SK-N-SH (cell line): ENCODE results near the gene FARSB.

Experiments used
- CHD2 ChIP-seq: fragments of 150-350 bp; IDR thresholded peaks from 2 replicates; pipeline ENCODE4 v1.6.1; 2018; ENCODE audit warnings: low read length; ENCODE audit not compliant: partially characterized antibody
- ELF1 ChIP-seq: IDR thresholded peaks from 2 replicates; pipeline ENCODE4 v1.4.0; 2012
- FOXM1 ChIP-seq: IDR thresholded peaks from 2 replicates; pipeline ENCODE4 v1.4.0; 2012; ENCODE audit warnings: low read depth, mild to moderate bottlenecking
- GABPA ChIP-seq: IDR thresholded peaks from 2 replicates; pipeline ENCODE4 v1.4.0; 2012; ENCODE audit warnings: low read depth, mild to moderate bottlenecking
- POLR2AphosphoS5 ChIP-seq: IDR thresholded peaks from 2 replicates; pipeline ENCODE4 v1.6.1; 2012; ENCODE audit warnings: low read depth, low read length
- RFX5 ChIP-seq: IDR thresholded peaks from 2 replicates; pipeline ENCODE4 v1.6.1; 2012; ENCODE audit warnings: mild to moderate bottlenecking, improper control_type of control experiment, low read length
- SIN3A ChIP-seq: IDR thresholded peaks from 2 replicates; pipeline ENCODE4 v1.6.1; 2012; ENCODE audit warnings: low read depth, mild to moderate bottlenecking, low read length, moderate library complexity, borderline replicate concordance
- TAF1 ChIP-seq: IDR thresholded peaks from 2 replicates; pipeline ENCODE4 v1.6.1; 2012; ENCODE audit warnings: low read depth, mild to moderate bottlenecking, low read length, moderate library complexity, borderline replicate concordance
- TEAD4 ChIP-seq: IDR thresholded peaks from 2 replicates; pipeline ENCODE4 v1.4.0; 2012; ENCODE audit warnings: mild to moderate bottlenecking, borderline replicate concordance; ENCODE audit not compliant: insufficient read depth
- USF1 ChIP-seq: IDR thresholded peaks from 2 replicates; pipeline ENCODE4 v1.4.0; 2012; ENCODE audit warnings: low read depth, borderline replicate concordance
- TF ChIP-seq, protein P1 (sequence below): fragments of 200-600 bp; sonication (generic); IDR thresholded peaks from 2 replicates; pipeline ENCODE4 v1.6.1; 2017; ENCODE audit warnings: antibody characterized with exemption, mild to moderate bottlenecking, moderate library complexity
- TF ChIP-seq, protein P2 (sequence below): IDR thresholded peaks from 2 replicates; pipeline ENCODE4 v1.6.1; 2012; ENCODE audit warnings: mild to moderate bottlenecking, low read depth, low read length, moderate library complexity

DNA sequence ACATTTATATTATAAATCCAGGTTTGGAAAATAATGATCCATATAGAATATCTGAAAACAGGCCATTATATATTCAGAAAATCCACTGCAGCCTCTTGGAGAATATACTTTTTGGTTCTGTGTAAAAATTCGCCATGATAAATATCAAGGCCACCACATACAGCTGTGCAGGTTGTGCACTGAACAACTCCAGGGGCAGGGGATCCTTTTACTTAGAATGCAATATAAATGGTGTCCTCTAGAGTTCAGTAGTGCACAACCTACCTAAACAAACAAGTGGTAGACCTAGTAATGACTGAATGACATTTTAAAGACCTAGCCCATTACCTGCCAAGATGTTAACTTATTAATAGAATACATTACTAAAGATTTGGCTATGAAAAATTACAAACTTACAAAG, 37.9 kb upstream of the FARSB start:
- TF ChIP-seq, protein P1, sequence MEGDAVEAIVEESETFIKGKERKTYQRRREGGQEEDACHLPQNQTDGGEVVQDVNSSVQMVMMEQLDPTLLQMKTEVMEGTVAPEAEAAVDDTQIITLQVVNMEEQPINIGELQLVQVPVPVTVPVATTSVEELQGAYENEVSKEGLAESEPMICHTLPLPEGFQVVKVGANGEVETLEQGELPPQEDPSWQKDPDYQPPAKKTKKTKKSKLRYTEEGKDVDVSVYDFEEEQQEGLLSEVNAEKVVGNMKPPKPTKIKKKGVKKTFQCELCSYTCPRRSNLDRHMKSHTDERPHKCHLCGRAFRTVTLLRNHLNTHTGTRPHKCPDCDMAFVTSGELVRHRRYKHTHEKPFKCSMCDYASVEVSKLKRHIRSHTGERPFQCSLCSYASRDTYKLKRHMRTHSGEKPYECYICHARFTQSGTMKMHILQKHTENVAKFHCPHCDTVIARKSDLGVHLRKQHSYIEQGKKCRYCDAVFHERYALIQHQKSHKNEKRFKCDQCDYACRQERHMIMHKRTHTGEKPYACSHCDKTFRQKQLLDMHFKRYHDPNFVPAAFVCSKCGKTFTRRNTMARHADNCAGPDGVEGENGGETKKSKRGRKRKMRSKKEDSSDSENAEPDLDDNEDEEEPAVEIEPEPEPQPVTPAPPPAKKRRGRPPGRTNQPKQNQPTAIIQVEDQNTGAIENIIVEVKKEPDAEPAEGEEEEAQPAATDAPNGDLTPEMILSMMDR: no peak; the same call in 1 of the 2 replicates
- TF ChIP-seq CHD2 (no peak), SIN3A (no peak), ELF1 (no peak), POLR2AphosphoS5 (no peak), RFX5 (no peak), GABPA (no peak), USF1 (no peak), TEAD4 (no peak), FOXM1 (no peak), TAF1 (no peak)
- TF ChIP-seq, protein P2, sequence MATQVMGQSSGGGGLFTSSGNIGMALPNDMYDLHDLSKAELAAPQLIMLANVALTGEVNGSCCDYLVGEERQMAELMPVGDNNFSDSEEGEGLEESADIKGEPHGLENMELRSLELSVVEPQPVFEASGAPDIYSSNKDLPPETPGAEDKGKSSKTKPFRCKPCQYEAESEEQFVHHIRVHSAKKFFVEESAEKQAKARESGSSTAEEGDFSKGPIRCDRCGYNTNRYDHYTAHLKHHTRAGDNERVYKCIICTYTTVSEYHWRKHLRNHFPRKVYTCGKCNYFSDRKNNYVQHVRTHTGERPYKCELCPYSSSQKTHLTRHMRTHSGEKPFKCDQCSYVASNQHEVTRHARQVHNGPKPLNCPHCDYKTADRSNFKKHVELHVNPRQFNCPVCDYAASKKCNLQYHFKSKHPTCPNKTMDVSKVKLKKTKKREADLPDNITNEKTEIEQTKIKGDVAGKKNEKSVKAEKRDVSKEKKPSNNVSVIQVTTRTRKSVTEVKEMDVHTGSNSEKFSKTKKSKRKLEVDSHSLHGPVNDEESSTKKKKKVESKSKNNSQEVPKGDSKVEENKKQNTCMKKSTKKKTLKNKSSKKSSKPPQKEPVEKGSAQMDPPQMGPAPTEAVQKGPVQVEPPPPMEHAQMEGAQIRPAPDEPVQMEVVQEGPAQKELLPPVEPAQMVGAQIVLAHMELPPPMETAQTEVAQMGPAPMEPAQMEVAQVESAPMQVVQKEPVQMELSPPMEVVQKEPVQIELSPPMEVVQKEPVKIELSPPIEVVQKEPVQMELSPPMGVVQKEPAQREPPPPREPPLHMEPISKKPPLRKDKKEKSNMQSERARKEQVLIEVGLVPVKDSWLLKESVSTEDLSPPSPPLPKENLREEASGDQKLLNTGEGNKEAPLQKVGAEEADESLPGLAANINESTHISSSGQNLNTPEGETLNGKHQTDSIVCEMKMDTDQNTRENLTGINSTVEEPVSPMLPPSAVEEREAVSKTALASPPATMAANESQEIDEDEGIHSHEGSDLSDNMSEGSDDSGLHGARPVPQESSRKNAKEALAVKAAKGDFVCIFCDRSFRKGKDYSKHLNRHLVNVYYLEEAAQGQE: no peak
